ENCODE measurements around the gene RBM38. TPM values are rescaled to one million over a fixed set of nuclear protein-coding genes. Genes with fewer than 3 reads are reported as not detected.

The RBM38 gene
- total RNA-seq, 1 experiment from 2014 or later = 261 TPM

GRCh38 chr20:57389695-57390603, 1.2 kb upstream of the RBM38 start:
- H3K79me2 ChIP-seq (ENCODE audit: low read length) = peaks cover 53% of the 10 kb centered on the region
- peaks cover 53% of the 10 kb centered on the region for H3K4me1 ChIP-seq (ENCODE audit: low read length)
- no peaks in the 10 kb centered on the region for H3K27me3 ChIP-seq (ENCODE audit: low read length)
- H3K4me3 ChIP-seq (ENCODE audit: low read length) = peak overlapping the region; percentile 91
- no peaks in the 10 kb centered on the region for H3K9me2 ChIP-seq (replicated peaks; ENCODE audit: insufficient read depth, low read length)
- peak overlapping the region; percentile 100 for H3K27ac ChIP-seq (ENCODE audit: low read length)
- peak overlapping the region; percentile 100 for H3K9ac ChIP-seq (ENCODE audit: low read length)
- H3K9me3 ChIP-seq (ENCODE audit: low read length) = no peaks in the 10 kb centered on the region
- peak overlapping the region; percentile 100 for H3K4me2 ChIP-seq (ENCODE audit: low read depth, low read length, poor library complexity, severe bottlenecking)
- H2AFZ ChIP-seq (ENCODE audit: low read length) = no peak overlapping the region
- peaks cover 33% of the 10 kb centered on the region for H4K20me1 ChIP-seq (ENCODE audit: insufficient read depth, low read depth, low read length)
- DNase-seq = peak; percentile 88
- H3K36me3 ChIP-seq (ENCODE audit: insufficient read depth, low read length) = peaks cover 36% of the 10 kb centered on the region

- Histone ChIP-seq H3K4me2 (ENCODE audit: low read depth, low read length, poor library complexity, severe bottlenecking) (peak overlapping the region; percentile 95), H2AFZ (ENCODE audit: low read length) (no peak overlapping the region), H3K9me3 (ENCODE audit: low read length) (no peaks in the 10 kb centered on the region), H3K36me3 (ENCODE audit: insufficient read depth, low read length) (peaks cover 47% of the 10 kb centered on the region), H4K20me1 (ENCODE audit: insufficient read depth, low read depth, low read length) (peaks cover 51% of the 10 kb centered on the region), H3K9me2 (replicated peaks; ENCODE audit: insufficient read depth, low read length) (no peaks in the 10 kb centered on the region), H3K79me2 (ENCODE audit: low read length) (peaks cover 58% of the 10 kb centered on the region), H3K4me3 (ENCODE audit: low read length) (peak overlapping the region; percentile 99), H3K4me1 (ENCODE audit: low read length) (peaks cover 70% of the 10 kb centered on the region), H3K27ac (ENCODE audit: low read length) (peak overlapping the region; percentile 98), H3K27me3 (ENCODE audit: low read length) (no peaks in the 10 kb centered on the region), H3K9ac (ENCODE audit: low read length) (peak overlapping the region; percentile 99)
- peak; percentile 71 for DNase-seq
Measured at GRCh38 chr20:57391439-57392301, 474 bp downstream of the RBM38 start.

- Histone ChIP-seq H3K4me3 (ENCODE audit: low read length) (peak overlapping the region; percentile 99), H3K4me1 (ENCODE audit: low read length) (peaks cover 80% of the 10 kb centered on the region), H2AFZ (ENCODE audit: low read length) (no peak overlapping the region), H3K36me3 (ENCODE audit: insufficient read depth, low read length) (peaks cover 52% of the 10 kb centered on the region), H3K27me3 (ENCODE audit: low read length) (no peaks in the 10 kb centered on the region), H3K79me2 (ENCODE audit: low read length) (peaks cover 54% of the 10 kb centered on the region), H3K4me2 (ENCODE audit: low read depth, low read length, poor library complexity, severe bottlenecking) (peak overlapping the region; percentile 95), H3K9me2 (replicated peaks; ENCODE audit: insufficient read depth, low read length) (no peaks in the 10 kb centered on the region), H4K20me1 (ENCODE audit: insufficient read depth, low read depth, low read length) (peaks cover 59% of the 10 kb centered on the region), H3K27ac (ENCODE audit: low read length) (peak overlapping the region; percentile 98), H3K9ac (ENCODE audit: low read length) (peak overlapping the region; percentile 99), H3K9me3 (ENCODE audit: low read length) (no peaks in the 10 kb centered on the region)
- peak; percentile 81 for DNase-seq
Measured at GRCh38 chr20:57392512-57393271, 1.5 kb downstream of the RBM38 start.

GRCh38 chr20:57393321-57394120, 2.3 kb downstream of the RBM38 start:
- Histone ChIP-seq H3K9me3 (ENCODE audit: low read length) (no peaks in the 10 kb centered on the region), H3K9ac (ENCODE audit: low read length) (peak overlapping the region; percentile 99), H3K36me3 (ENCODE audit: insufficient read depth, low read length) (peaks cover 48% of the 10 kb centered on the region), H3K27me3 (ENCODE audit: low read length) (no peaks in the 10 kb centered on the region), H4K20me1 (ENCODE audit: insufficient read depth, low read depth, low read length) (peaks cover 60% of the 10 kb centered on the region), H3K4me1 (ENCODE audit: low read length) (peaks cover 82% of the 10 kb centered on the region), H3K9me2 (replicated peaks; ENCODE audit: insufficient read depth, low read length) (no peaks in the 10 kb centered on the region), H3K27ac (ENCODE audit: low read length) (peak overlapping the region; percentile 98), H2AFZ (ENCODE audit: low read length) (no peak overlapping the region), H3K4me3 (ENCODE audit: low read length) (peak overlapping the region; percentile 99), H3K79me2 (ENCODE audit: low read length) (peaks cover 49% of the 10 kb centered on the region), H3K4me2 (ENCODE audit: low read depth, low read length, poor library complexity, severe bottlenecking) (peak overlapping the region; percentile 95)
- peak; percentile 65 for DNase-seq

- no peak overlapping the region for H2AFZ ChIP-seq (ENCODE audit: low read length)
- peaks cover 66% of the 10 kb centered on the region for H4K20me1 ChIP-seq (ENCODE audit: insufficient read depth, low read depth, low read length)
- H3K27ac ChIP-seq (ENCODE audit: low read length) = peak overlapping the region; percentile 98
- H3K4me1 ChIP-seq (ENCODE audit: low read length) = peaks cover 83% of the 10 kb centered on the region
- H3K4me2 ChIP-seq (ENCODE audit: low read depth, low read length, poor library complexity, severe bottlenecking) = peak overlapping the region; percentile 95
- no peaks in the 10 kb centered on the region for H3K27me3 ChIP-seq (ENCODE audit: low read length)
- no peaks in the 10 kb centered on the region for H3K9me2 ChIP-seq (replicated peaks; ENCODE audit: insufficient read depth, low read length)
- peak overlapping the region; percentile 99 for H3K4me3 ChIP-seq (ENCODE audit: low read length)
- peak; percentile 60 for DNase-seq
- peak overlapping the region; percentile 99 for H3K9ac ChIP-seq (ENCODE audit: low read length)
- peaks cover 53% of the 10 kb centered on the region for H3K36me3 ChIP-seq (ENCODE audit: insufficient read depth, low read length)
- peaks cover 46% of the 10 kb centered on the region for H3K79me2 ChIP-seq (ENCODE audit: low read length)
- no peaks in the 10 kb centered on the region for H3K9me3 ChIP-seq (ENCODE audit: low read length)
Measured at GRCh38 chr20:57394121-57395082, 3.2 kb downstream of the RBM38 start.

DNA sequence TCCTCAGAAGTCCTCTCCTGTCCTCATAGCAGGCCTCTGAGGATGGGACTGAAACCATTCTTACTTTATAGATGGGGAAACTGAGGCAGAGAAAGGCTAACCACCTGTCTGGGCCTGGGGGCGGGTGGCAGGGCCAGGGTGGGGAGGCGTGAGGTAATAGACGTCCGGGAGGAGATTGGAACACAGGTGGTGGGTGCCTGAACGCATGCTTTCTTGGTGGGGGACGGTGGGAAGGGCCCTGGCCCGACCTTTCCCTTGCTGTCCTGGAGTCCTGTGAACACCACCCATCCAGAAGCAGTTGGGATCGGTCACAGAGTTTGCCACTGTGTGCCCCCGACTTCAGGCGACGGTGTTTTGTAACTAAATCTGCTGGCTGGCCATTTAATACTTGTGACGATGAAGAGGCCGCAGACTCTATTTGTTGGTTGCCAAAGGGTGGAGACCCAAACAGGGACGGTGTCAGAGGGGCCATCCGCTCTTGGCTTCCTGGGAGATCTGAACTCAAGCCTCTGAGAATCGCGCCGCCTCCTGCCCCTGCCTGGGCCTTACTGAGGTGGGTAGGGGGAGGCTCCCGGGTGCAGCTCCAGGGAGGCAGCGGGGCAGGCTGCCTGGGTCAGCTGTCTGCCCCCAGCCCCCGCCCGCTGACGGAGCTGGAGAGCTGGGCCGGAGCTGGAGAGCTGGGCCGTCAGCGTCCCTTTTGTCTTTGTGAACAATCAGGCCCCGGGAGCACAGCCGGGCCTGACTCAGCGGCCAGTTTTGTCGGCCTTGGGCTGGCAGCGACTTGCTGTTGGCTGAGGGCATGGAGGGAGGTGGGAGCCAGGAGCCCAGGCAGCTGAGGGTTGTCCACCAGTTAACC, 4.1 kb downstream of the RBM38 start:
- H3K4me2 ChIP-seq (ENCODE audit: low read depth, low read length, poor library complexity, severe bottlenecking) = peak overlapping the region; percentile 95
- peaks cover 38% of the 10 kb centered on the region for H3K79me2 ChIP-seq (ENCODE audit: low read length)

More for the DNA sequence above, 4.1 kb downstream of the RBM38 start:
- Histone ChIP-seq H3K9ac (ENCODE audit: low read length) (peak overlapping the region; percentile 99), H4K20me1 (ENCODE audit: insufficient read depth, low read depth, low read length) (peaks cover 66% of the 10 kb centered on the region), H3K27ac (ENCODE audit: low read length) (peak overlapping the region; percentile 98), H3K9me3 (ENCODE audit: low read length) (no peaks in the 10 kb centered on the region), H3K4me3 (ENCODE audit: low read length) (peak overlapping the region; percentile 99), H3K4me1 (ENCODE audit: low read length) (peaks cover 83% of the 10 kb centered on the region), H3K27me3 (ENCODE audit: low read length) (no peaks in the 10 kb centered on the region), H2AFZ (ENCODE audit: low read length) (no peak overlapping the region), H3K36me3 (ENCODE audit: insufficient read depth, low read length) (peaks cover 53% of the 10 kb centered on the region), H3K9me2 (replicated peaks; ENCODE audit: insufficient read depth, low read length) (no peaks in the 10 kb centered on the region)
- no peak for DNase-seq
